ENCODE measurements around the gene PEAK1.
"Not testable (repeated sequence)": the region's sequence is repeated elsewhere in the genome, so short reads cannot be mapped to it uniquely, and the experiment has no call there.

Gene PEAK1

DNA sequence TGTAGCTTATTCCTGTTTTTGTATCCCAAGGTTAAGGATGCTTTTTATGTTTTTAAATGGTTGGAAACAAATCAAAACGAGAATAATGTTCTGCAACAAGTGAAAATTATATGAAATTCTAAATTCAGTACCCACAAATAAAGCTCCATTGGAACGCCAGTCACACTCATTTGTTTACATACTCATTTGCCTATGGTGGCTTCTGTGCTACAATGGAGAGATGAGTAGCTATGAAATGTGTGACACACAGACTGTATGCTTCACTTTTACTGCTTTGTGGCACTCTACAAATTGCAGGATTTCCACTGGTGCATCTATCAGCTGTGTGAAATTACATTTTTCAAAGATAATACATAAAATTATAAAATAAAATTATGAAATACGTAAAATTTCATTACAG lies 236.8 kb downstream of the PEAK1 start:
- no peak for DNase-seq (ENCODE audit: low spot score)
- TF ChIP-seq, protein P1, sequence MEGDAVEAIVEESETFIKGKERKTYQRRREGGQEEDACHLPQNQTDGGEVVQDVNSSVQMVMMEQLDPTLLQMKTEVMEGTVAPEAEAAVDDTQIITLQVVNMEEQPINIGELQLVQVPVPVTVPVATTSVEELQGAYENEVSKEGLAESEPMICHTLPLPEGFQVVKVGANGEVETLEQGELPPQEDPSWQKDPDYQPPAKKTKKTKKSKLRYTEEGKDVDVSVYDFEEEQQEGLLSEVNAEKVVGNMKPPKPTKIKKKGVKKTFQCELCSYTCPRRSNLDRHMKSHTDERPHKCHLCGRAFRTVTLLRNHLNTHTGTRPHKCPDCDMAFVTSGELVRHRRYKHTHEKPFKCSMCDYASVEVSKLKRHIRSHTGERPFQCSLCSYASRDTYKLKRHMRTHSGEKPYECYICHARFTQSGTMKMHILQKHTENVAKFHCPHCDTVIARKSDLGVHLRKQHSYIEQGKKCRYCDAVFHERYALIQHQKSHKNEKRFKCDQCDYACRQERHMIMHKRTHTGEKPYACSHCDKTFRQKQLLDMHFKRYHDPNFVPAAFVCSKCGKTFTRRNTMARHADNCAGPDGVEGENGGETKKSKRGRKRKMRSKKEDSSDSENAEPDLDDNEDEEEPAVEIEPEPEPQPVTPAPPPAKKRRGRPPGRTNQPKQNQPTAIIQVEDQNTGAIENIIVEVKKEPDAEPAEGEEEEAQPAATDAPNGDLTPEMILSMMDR (IDR thresholded peaks at IDR 0.05), result no peak
- no peak overlapping the region for H3K27ac ChIP-seq
- H3K4me3 ChIP-seq, result no peak overlapping the region

DNA sequence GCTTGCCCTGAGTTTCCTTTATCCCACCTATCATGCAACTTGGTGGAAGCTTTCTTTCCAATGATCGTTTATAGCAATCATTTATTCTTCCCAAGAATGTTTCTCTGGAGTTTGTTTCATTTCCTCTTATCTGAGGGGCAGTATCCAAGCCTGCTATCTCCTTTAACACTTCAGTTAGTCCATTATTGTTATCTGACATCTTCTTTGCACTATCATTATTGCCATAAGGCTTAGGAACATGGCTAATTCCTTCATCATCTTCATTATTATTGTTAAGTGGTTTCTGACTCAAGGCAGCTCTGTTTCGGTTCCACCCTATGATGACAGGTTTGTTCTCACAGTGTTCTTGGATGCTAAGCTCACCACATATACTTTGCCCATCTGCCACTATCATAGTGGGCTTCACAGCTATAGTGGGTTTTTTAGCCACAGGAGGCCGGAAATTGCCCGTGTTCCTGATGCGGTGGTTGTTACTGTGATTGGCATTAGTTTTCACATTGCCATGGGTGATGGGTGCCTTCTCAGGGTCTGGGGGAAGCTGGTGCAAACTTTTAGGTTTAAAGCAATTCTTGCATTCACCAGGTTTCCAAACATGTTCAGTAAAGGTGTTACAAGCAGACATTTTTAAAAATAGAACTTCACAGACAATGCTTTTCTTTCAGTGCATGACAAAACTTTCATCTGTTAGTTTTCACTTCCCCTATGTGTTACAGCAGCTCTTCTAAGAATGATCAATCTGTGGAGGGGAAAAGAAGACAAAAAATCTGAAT lies 238.4 kb downstream of the PEAK1 start:
- no peak overlapping the region for H3K4me3 ChIP-seq
- DNase-seq (ENCODE audit: low spot score), result no peak
- H3K27ac ChIP-seq, result no peak overlapping the region
- TF ChIP-seq, protein P1 (IDR thresholded peaks at IDR 0.05), result no peak

DNA sequence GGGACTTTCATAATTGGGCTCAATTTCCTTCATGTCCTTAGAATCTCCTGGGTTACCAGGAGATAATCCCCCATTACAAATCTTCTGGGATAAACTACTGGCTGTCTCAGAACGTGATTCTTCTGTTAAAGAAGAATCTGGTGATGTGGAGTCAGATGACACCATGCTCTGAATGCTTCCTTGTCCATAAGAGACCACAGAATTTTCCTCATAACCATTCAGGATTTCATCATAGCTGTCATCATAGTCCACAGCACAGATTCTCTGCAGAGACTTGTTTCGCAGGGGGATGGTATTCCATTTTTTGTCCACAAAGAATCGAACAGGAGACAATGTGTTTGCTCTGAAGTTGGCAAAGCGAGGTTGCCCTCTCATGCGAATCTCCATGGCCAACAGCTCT lies 239.1 kb downstream of the PEAK1 start:
- no peak for DNase-seq (ENCODE audit: low spot score)
- no peak overlapping the region for H3K27ac ChIP-seq

DNA sequence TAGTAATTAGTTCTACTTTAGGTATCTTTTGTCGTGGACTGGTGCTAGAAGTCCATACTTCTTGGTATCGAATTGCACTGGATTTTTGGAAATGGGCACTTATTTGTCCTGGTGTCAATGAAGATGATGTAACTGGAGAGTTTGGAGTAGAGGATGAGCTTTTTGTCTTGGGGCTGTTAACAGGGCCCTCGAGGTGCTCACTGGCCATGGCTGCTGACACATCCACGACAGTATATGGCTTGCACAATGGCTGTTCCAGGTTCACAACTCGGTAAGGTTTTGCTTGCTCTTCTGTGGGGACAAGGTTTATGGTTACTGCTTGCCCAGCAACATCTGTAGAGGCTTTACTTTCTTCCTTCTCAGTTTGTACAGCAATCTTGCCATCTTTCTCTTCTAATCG lies 239.6 kb downstream of the PEAK1 start:
- TF ChIP-seq, protein P1 (IDR thresholded peaks at IDR 0.05), result no peak
- no peak for DNase-seq (ENCODE audit: low spot score)
- Histone ChIP-seq H3K27ac (no peak overlapping the region), H3K4me3 (no peak overlapping the region)

More for the DNA sequence above, 239.1 kb downstream of the PEAK1 start:
- TF ChIP-seq, protein P1 (IDR thresholded peaks at IDR 0.05), result no peak
- H3K4me3 ChIP-seq, result no peak overlapping the region

DNA sequence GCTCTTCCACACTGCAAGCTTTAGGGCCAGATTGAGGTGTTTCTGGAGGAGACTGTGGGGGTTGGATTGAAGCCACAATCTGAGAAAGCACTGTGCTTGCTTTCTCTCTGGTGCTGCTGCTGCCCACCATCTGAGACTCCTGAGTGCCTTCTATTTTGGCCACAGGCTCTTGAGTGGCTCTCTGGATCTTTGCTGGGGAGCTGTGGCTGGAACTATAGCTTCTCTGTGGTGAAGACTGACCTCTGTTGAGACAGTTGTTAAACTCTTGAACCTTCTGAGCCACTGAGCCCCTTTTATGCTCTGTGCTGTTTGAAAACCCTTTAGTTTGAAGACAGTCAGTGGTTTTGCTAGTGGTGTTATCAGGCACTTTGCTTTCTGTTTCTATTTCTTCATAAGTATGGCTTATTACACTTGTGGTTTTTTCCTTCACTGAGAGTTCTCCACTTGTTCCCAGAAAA lies 240.3 kb downstream of the PEAK1 start:
- TF ChIP-seq, protein P1 (IDR thresholded peaks at IDR 0.05), result no peak
- Histone ChIP-seq H3K27ac (no peak overlapping the region), H3K4me3 (no peak overlapping the region)
- DNase-seq (ENCODE audit: low spot score), result no peak

DNA sequence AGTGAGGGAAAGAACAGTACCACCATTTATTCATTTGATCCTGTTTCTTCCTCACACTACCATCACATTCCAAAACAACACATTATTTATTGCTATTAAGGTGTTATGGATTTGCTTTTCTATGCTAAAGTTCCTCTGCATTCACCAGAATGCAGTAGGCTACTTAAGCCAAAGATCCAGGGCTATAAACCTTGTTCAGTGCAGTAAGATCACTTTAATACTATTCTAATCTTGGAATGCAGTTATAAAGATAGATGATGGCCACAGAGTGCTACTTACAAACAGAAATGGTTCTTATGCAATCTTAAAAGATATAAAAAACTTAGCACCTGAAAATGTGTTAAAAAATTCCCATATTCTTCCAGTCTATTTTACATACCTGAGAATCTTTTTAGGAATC lies 241.5 kb downstream of the PEAK1 start:
- no peak overlapping the region for H3K27ac ChIP-seq
- H3K4me3 ChIP-seq, result no peak overlapping the region
- TF ChIP-seq, protein P1 (IDR thresholded peaks at IDR 0.05), result no peak
- no peak for DNase-seq (ENCODE audit: low spot score)

DNA sequence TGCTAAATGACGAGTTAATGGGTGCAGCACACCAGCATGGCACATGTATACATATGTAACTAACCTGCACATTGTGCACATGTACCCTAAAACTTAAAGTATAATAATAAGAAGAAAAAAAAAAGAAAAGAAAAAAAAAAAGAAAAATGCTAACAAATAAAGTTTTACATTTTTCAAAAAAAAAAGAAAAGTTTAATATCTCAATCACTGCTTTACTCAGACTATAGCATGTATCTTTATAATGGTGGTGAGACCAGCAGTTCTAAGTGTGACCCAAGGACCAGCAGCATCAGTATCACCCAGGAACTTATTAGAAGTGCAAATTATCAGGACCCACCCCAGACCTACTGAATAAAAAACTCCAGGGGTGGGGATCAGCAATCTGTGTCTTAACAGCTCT lies 243.8 kb downstream of the PEAK1 start:
- DNase-seq (ENCODE audit: low spot score); H3K4me3 ChIP-seq; H3K27ac ChIP-seq: not testable (repeated sequence)

All from coronary artery (tissue), 2 donors.